Fibroblast of lung (primary cell): ENCODE data around the gene DGLUCY.

Source experiments
- CTCF ChIP-seq, 2 donors: IDR thresholded peaks in 1 of 2; conservative IDR thresholded peaks in 1 of 2; 1 replicate in 1 of 2; 2 replicates in 1 of 2; pipeline ENCODE4 v1.5.1; 2011 to 2012; ENCODE audit warnings: low read length in 2 of 2, control low read depth in 1 of 2, inconsistent platforms in 1 of 2, low read depth in 1 of 2, mild to moderate bottlenecking in 1 of 2
- EZH2 ChIP-seq: IDR thresholded peaks from 2 replicates; pipeline ENCODE4 v1.5.1; 2012; ENCODE audit warnings: low read length, control low read depth, mild to moderate bottlenecking; ENCODE audit errors: missing control alignments

GRCh38 chr14:91197631-91198030 is 83.8 kb downstream of the DGLUCY start:
- no peak for TF ChIP-seq CTCF (conservative IDR thresholded peaks at IDR 0.05 in 1 of 2, IDR thresholded peaks at IDR 0.05 in 1 of 2; ENCODE audit: low read depth in 1 of 2, low read length in 2 of 2)
- TF ChIP-seq EZH2 = no peak
